ENCODE data around the gene MACROD2.

The MACROD2 gene

DNA sequence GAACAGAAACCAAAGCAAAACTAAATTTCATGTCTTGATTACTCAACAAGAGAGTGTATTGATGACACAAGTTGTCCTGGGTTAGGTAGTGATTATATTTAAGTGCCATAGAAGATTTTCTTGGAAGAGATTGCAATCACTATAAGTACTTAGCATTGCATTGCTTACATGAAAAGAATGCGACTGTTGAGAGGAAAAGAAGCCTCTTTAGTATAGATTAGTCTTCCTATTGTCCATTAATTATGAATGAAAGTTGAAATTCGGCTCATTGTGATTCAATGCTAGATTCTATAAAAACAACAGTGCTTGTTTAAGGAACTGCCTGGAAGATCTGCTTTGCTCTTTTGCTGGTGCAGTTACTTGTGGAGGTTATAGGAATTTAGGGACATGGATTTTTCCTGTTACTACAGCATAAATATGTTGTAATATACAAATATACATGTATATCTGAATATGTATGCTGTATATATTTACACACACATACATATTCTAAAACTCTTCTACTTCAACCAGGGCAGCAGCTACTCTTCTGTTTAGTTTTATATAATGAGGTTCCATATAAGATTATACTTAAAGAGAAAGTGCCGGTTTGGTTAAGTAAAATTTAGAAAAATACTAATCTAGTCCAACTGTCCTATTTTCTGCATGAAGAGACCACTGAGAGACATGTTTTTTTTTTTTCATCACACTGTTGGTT, 1781.6 kb downstream of the MACROD2 start:
- Histone ChIP-seq H3K27ac (ENCODE audit: insufficient read depth, low read depth, low read length, poor library complexity, severe bottlenecking) (no peak overlapping the region), H3K36me3 (ENCODE audit: control insufficient read depth, insufficient read depth, low read length) (no peaks in the 10 kb centered on the region), H3K9me3 (ENCODE audit: control insufficient read depth, low read length) (no peaks in the 10 kb centered on the region), H3K27me3 (ENCODE audit: control insufficient read depth, insufficient read depth, low read length, poor library complexity, severe bottlenecking) (no peaks in the 10 kb centered on the region), H3K4me3 (ENCODE audit: insufficient read depth, low read depth, low read length) (no peak overlapping the region), H3K4me1 (ENCODE audit: control insufficient read depth, insufficient read depth, low read length) (no peaks in the 10 kb centered on the region)
- WGBS, 2 experiments, result 93 to 100% methylated on average over 2 of the region's 3 CpGs

DNA sequence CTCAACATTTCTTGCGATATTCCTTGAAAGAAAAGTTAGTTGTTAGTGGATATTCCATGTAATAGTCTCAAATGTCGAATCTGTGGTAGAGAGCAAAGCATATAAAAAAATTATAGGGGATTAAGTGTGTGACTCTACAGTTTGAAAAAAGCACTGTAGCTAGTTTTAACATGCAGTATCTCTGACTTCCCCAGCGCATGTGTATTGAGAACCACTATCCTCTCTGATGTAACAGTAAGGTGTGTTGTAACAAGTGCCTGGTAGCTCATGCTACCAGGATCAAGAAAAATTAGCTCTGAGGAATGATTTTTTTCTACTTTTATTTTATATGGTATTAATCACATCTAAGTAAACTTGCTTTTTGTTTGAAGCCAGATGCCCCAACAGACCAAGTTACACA, 1788.7 kb downstream of the MACROD2 start:
- WGBS, 2 experiments, result 96 to 98% methylated on average over 3 of the region's 3 CpGs
- H3K4me3 ChIP-seq (ENCODE audit: insufficient read depth, low read depth, low read length), result no peak overlapping the region
- H3K27ac ChIP-seq (ENCODE audit: insufficient read depth, low read depth, low read length, poor library complexity, severe bottlenecking), result no peak overlapping the region
- no peaks in the 10 kb centered on the region for H3K9me3 ChIP-seq (ENCODE audit: control insufficient read depth, low read length)
- peaks cover 1% of the 10 kb centered on the region for H3K4me1 ChIP-seq (ENCODE audit: control insufficient read depth, insufficient read depth, low read length)
- H3K36me3 ChIP-seq (ENCODE audit: control insufficient read depth, insufficient read depth, low read length), result no peaks in the 10 kb centered on the region
- H3K27me3 ChIP-seq (ENCODE audit: control insufficient read depth, insufficient read depth, low read length, poor library complexity, severe bottlenecking), result no peaks in the 10 kb centered on the region

DNA sequence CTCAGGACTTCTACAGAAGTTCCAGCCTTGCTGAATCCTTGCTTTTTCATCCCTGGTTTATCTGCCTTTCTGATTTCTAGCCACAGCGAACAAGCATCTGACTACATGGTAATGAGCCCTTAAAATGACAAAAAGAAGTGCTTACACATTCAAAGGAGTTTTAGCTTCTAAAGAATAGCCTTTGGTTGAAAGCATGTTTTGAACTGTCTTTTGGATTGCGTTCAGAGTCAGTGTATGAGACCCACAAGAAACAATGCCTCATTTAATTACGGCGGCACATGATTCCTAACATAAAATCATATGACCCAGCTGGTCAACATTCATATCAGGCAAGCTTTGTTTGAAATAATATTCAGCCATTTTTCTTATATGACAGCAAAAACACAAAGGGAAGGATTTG, 1793.8 kb downstream of the MACROD2 start:
- no peaks in the 10 kb centered on the region for H3K36me3 ChIP-seq (ENCODE audit: control insufficient read depth, insufficient read depth, low read length)
- WGBS, 2 experiments, result 43 to 51% methylated on average over 4 of the region's 4 CpGs

DNA sequence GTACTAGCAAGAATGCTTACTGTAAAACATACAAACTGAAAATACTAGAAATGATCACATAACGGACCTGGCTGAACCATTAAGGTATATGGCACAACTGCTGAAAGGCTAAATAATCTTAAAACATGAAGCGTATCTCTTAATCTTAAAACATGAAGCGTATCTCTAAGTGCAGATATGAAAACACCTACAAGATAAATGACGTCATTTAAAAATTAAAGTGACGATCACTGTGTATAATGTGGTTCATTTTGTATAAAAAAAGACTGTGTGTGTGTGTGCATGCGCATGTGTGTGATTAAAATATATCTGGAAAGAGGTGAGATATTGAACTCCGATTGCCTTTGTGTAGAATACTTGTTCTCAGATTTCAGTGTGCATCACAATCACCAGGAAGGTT, 1797.5 kb downstream of the MACROD2 start:
- H3K9me3 ChIP-seq (ENCODE audit: control insufficient read depth, low read length), result no peaks in the 10 kb centered on the region
- H3K27me3 ChIP-seq (ENCODE audit: control insufficient read depth, insufficient read depth, low read length, poor library complexity, severe bottlenecking), result no peaks in the 10 kb centered on the region
- H3K27ac ChIP-seq (ENCODE audit: insufficient read depth, low read depth, low read length, poor library complexity, severe bottlenecking), result no peak overlapping the region
- peaks cover 3% of the 10 kb centered on the region for H3K4me1 ChIP-seq (ENCODE audit: control insufficient read depth, insufficient read depth, low read length)
- WGBS, 2 experiments, result 95% methylated on average over 7 of the region's 7 CpGs
- no peak overlapping the region for H3K4me3 ChIP-seq (ENCODE audit: insufficient read depth, low read depth, low read length)
- H3K36me3 ChIP-seq (ENCODE audit: control insufficient read depth, insufficient read depth, low read length), result no peaks in the 10 kb centered on the region

More for the DNA sequence above, 1793.8 kb downstream of the MACROD2 start:
- no peaks in the 10 kb centered on the region for H3K9me3 ChIP-seq (ENCODE audit: control insufficient read depth, low read length)
- H3K4me1 ChIP-seq (ENCODE audit: control insufficient read depth, insufficient read depth, low read length), result peaks cover 3% of the 10 kb centered on the region
- no peak overlapping the region for H3K27ac ChIP-seq (ENCODE audit: insufficient read depth, low read depth, low read length, poor library complexity, severe bottlenecking)
- H3K27me3 ChIP-seq (ENCODE audit: control insufficient read depth, insufficient read depth, low read length, poor library complexity, severe bottlenecking), result no peaks in the 10 kb centered on the region
- H3K4me3 ChIP-seq (ENCODE audit: insufficient read depth, low read depth, low read length), result no peak overlapping the region

DNA sequence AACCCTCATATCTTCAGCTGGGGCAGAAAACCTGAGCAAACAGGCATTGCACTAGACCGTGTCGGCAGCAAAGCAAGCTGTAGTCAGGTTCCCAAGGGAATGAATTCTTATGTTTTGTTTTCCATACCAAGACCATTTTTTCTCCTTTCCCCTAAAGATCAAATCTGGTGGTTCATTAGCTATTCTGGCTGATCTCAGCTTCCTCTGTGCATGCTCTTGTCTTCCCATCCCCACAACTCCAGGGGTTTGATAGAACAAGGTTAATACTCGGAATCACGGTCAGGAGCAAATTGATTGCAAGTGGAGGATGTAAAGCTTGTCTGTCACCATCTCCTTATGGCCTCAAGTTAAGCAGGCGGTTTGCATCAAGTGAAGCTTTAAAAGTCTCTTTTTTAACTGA, 1799.1 kb downstream of the MACROD2 start:
- Histone ChIP-seq H3K9me3 (ENCODE audit: control insufficient read depth, low read length) (no peaks in the 10 kb centered on the region), H3K4me1 (ENCODE audit: control insufficient read depth, insufficient read depth, low read length) (no peaks in the 10 kb centered on the region), H3K4me3 (ENCODE audit: insufficient read depth, low read depth, low read length) (no peak overlapping the region), H3K27me3 (ENCODE audit: control insufficient read depth, insufficient read depth, low read length, poor library complexity, severe bottlenecking) (no peaks in the 10 kb centered on the region), H3K27ac (ENCODE audit: insufficient read depth, low read depth, low read length, poor library complexity, severe bottlenecking) (no peak overlapping the region), H3K36me3 (ENCODE audit: control insufficient read depth, insufficient read depth, low read length) (no peaks in the 10 kb centered on the region)
- WGBS, 2 experiments, result 94 to 95% methylated on average over 5 of the region's 5 CpGs

DNA sequence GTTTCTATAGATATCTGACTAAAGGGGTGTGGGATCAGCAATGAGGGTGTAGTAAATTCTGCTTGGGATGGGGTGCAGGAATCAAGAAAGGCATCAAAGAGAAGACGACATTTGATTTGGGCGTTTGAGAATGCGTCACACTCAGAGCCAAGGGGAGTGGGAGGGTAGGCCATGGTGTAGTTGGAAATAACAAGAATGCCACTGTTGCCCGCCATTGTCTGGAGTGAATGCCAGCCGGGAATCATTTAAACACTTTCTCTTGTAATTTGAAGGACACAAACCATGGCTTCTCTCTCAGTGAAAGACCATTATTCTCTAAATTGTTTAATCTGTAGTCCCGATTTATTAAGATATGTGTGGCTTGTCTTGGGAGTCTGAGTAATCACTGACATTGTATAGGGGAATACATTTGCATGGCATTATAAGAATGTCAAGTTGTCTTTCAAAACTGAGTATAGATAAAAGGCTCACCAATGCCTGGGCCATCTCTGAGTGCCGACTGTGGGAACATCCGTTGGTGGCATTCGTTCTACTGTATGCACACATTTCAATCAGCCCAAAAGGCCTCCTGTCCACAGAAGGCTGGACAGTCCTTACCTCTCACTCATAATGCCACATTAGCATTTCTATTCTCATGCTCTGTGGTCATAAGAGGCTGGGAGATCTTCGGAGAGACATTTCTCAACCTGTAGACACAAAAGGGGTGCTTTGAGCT, 1800.1 kb downstream of the MACROD2 start:
- Histone ChIP-seq H3K9me3 (ENCODE audit: control insufficient read depth, low read length) (no peaks in the 10 kb centered on the region), H3K4me3 (ENCODE audit: insufficient read depth, low read depth, low read length) (no peak overlapping the region), H3K27me3 (ENCODE audit: control insufficient read depth, insufficient read depth, low read length, poor library complexity, severe bottlenecking) (no peaks in the 10 kb centered on the region), H3K4me1 (ENCODE audit: control insufficient read depth, insufficient read depth, low read length) (no peaks in the 10 kb centered on the region), H3K36me3 (ENCODE audit: control insufficient read depth, insufficient read depth, low read length) (no peaks in the 10 kb centered on the region), H3K27ac (ENCODE audit: insufficient read depth, low read depth, low read length, poor library complexity, severe bottlenecking) (no peak overlapping the region)
- 90 to 96% methylated on average over 10 of the region's 10 CpGs for WGBS, 2 experiments

DNA sequence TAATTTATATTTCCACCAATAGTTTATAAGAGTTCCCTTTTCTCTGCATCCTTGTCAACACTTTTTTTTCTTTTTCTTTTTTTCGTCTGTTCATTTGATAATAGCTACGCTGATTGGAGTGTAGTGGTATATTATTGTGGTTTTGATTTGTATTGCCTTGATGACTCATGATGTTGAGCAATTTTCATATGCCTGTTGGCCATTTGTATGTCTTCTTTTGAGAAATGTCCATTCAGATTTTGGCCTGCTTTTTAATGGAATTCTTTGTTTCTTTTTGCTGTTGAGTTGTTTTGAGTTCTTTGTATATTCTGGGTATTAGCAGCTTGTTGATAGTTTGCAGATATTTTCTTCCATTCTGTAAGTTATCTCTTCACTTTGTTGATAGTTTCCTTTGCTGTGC, 1804.6 kb downstream of the MACROD2 start:
- Histone ChIP-seq H3K36me3 (ENCODE audit: control insufficient read depth, insufficient read depth, low read length) (no peaks in the 10 kb centered on the region), H3K27ac (ENCODE audit: insufficient read depth, low read depth, low read length, poor library complexity, severe bottlenecking) (no peak overlapping the region), H3K27me3 (ENCODE audit: control insufficient read depth, insufficient read depth, low read length, poor library complexity, severe bottlenecking) (no peaks in the 10 kb centered on the region), H3K4me3 (ENCODE audit: insufficient read depth, low read depth, low read length) (no peak overlapping the region), H3K4me1 (ENCODE audit: control insufficient read depth, insufficient read depth, low read length) (no peaks in the 10 kb centered on the region), H3K9me3 (ENCODE audit: control insufficient read depth, low read length) (no peaks in the 10 kb centered on the region)
- WGBS, 2 experiments, result 98 to 100% methylated on average over 2 of the region's 2 CpGs

DNA sequence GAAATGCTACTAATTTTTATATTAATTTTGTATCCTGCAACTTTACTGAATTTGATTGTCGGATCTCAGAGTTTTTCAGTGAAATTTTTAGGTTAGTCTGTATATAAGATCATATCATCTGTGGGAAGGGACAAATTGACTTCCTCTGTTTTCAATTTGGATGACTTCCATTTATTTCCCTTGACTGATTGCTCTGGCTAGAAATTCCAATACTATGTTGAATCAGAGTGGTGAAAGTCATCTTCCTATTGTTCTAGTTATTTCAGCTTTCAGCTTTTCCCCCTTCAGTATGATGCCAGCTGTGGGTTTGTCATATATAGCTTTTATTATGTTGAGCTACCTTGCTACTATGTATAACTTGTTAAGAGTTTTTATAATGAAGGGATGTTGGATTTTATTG, 1806.7 kb downstream of the MACROD2 start:
- Histone ChIP-seq H3K9me3 (ENCODE audit: control insufficient read depth, low read length) (no peaks in the 10 kb centered on the region), H3K27ac (ENCODE audit: insufficient read depth, low read depth, low read length, poor library complexity, severe bottlenecking) (no peak overlapping the region), H3K36me3 (ENCODE audit: control insufficient read depth, insufficient read depth, low read length) (no peaks in the 10 kb centered on the region), H3K4me3 (ENCODE audit: insufficient read depth, low read depth, low read length) (no peak overlapping the region), H3K27me3 (ENCODE audit: control insufficient read depth, insufficient read depth, low read length, poor library complexity, severe bottlenecking) (no peaks in the 10 kb centered on the region), H3K4me1 (ENCODE audit: control insufficient read depth, insufficient read depth, low read length) (no peaks in the 10 kb centered on the region)
- WGBS, 2 experiments, result 71 to 94% methylated on average over 1 of the region's 1 CpG

DNA sequence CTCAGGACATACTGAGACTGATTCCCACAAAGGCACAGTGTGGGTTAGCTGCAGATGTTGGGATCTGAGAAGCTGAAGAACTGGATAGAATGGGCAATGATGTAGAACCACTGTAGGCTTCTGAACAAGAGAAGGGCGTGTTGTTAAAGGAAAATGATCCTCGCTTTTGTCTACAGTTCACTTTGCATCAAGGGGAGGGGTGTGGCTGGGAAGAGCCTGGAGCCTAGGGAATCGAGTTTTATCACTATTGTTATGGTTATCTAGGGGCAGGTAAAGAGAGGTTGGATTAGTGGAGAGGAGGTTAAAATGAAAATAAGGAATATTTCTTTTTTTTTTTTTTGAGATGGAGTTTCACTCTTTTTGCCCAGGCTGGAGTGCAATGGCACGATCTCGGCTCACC, 1809.8 kb downstream of the MACROD2 start:
- no peak overlapping the region for H3K27ac ChIP-seq (ENCODE audit: insufficient read depth, low read depth, low read length, poor library complexity, severe bottlenecking)
- no peaks in the 10 kb centered on the region for H3K36me3 ChIP-seq (ENCODE audit: control insufficient read depth, insufficient read depth, low read length)
- 83 to 90% methylated on average over 5 of the region's 5 CpGs for WGBS, 2 experiments
- H3K4me1 ChIP-seq (ENCODE audit: control insufficient read depth, insufficient read depth, low read length), result no peaks in the 10 kb centered on the region
- H3K27me3 ChIP-seq (ENCODE audit: control insufficient read depth, insufficient read depth, low read length, poor library complexity, severe bottlenecking), result no peaks in the 10 kb centered on the region
- H3K4me3 ChIP-seq (ENCODE audit: insufficient read depth, low read depth, low read length), result no peak overlapping the region
- H3K9me3 ChIP-seq (ENCODE audit: control insufficient read depth, low read length), result peaks cover 6% of the 10 kb centered on the region

DNA sequence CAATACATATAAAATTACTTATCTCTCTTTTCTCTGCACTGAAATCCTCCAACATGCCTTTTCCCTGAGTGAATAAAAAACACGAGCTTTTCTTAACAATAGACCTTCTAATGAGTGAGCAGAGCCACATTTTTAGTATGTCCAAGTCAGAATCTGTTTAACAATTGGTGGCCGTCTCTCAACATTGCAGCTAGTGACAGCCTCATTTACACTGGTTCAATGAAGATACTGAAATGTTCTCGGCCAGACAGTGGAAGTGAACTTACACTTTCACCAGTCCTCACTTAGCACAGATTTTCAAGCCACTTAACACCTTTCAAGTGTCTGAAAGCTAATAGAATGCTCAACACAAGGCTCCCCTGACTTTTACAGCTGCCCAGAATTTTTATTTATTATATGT, 1810.8 kb downstream of the MACROD2 start:
- no peaks in the 10 kb centered on the region for H3K36me3 ChIP-seq (ENCODE audit: control insufficient read depth, insufficient read depth, low read length)
- peaks cover 6% of the 10 kb centered on the region for H3K9me3 ChIP-seq (ENCODE audit: control insufficient read depth, low read length)
- H3K27ac ChIP-seq (ENCODE audit: insufficient read depth, low read depth, low read length, poor library complexity, severe bottlenecking), result no peak overlapping the region
- no peaks in the 10 kb centered on the region for H3K4me1 ChIP-seq (ENCODE audit: control insufficient read depth, insufficient read depth, low read length)
- H3K27me3 ChIP-seq (ENCODE audit: control insufficient read depth, insufficient read depth, low read length, poor library complexity, severe bottlenecking), result no peaks in the 10 kb centered on the region
- no peak overlapping the region for H3K4me3 ChIP-seq (ENCODE audit: insufficient read depth, low read depth, low read length)
- 83 to 90% methylated on average over 3 of the region's 3 CpGs for WGBS, 2 experiments
